K562 (cell line): ENCODE data around the gene HLA-DQB1. TPM values are rescaled to one million over a fixed set of nuclear protein-coding genes. Genes with fewer than 3 reads are reported as not detected.

Source experiments
- ATAC-seq: fragments of 200-7000 bp; cut with Tn5 transposase; 3 replicates; pipeline ENCODE4 v1.9.1; 2020; ENCODE audit warnings: moderate library complexity
- BruUV-seq: library from RNA; stranded (reverse); fragments of 400-500 nt; replicated peaks from 2 replicates; lab custom pipeline; 2021; lab: Mats Ljungman, UMichigan
- CTCF ChIA-PET: fragments of 300-600 bp; formaldehyde crosslinking; extraction: SDS; loops from one replicate; lab custom pipeline; 2021; ENCODE audit warnings: low intra/inter-chr PET ratio; lab: Yijun Ruan, JAX
- POLR2A ChIA-PET: fragments of 300-600, 350-650 bp; sonication (Branson Sonifier 250); formaldehyde crosslinking; extraction: SDS; loops from one replicate; lab custom pipeline; 2021; ENCODE audit warnings: antibody characterized with exemption, inconsistent platforms; lab: Yijun Ruan, JAX
- DNase-seq, 4 experiments: peaks; one replicate each; pipeline versions ENCODE4 v3.0.0 to v3.0.0-alpha.2; 2011 to 2018; ENCODE audit warnings: low spot score in 3 of 4, mixed read lengths in 3 of 4; ENCODE audit errors: extremely low read depth in 1 of 4
- FAIRE-seq: peaks from 2 replicates; lab custom pipeline; 2011; peaks lifted over from hg19 to GRCh38; lab: Jason Lieb, UNC
- H2AFZ ChIP-seq: 2 replicates; pipeline ENCODE4 v1.6.0; 2011; ENCODE audit warnings: low read depth, low read length, control low read depth, inconsistent platforms
- H3K27ac ChIP-seq: fragments of 200-600 bp; 3 replicates; pipeline ENCODE4 v1.8.0; 2011; ENCODE audit warnings: low read depth, mild to moderate bottlenecking, control low read depth, inconsistent platforms, low read length, moderate library complexity, mixed read lengths; ENCODE audit errors: extremely low read depth
- H3K27me3 ChIP-seq, 2 experiments: fragments of 300-600 bp in 1 of 2; 2 replicates in 1 of 2; 3 replicates in 1 of 2; pipeline versions ENCODE4 v1.6.0 to v1.8.0; 2011; ENCODE audit warnings: inconsistent platforms in 2 of 2, low read length in 2 of 2, mild to moderate bottlenecking in 1 of 2, mixed read lengths in 1 of 2, moderate library complexity in 1 of 2; ENCODE audit not compliant: control insufficient read depth in 2 of 2, insufficient read depth in 2 of 2
- H3K36me3 ChIP-seq: fragments of 300-600 bp; 3 replicates; pipeline ENCODE4 v1.8.0; 2011; ENCODE audit warnings: mild to moderate bottlenecking, low read length, inconsistent platforms; ENCODE audit not compliant: control insufficient read depth, insufficient read depth
- H3K4me1 ChIP-seq, 2 experiments: fragments of 200-600 bp in 1 of 2; replicated peaks in 1 of 2; 2 replicates in 1 of 2; 3 replicates in 1 of 2; pipeline versions ENCODE4 v1.5.1 to v1.8.0; 2011; ENCODE audit warnings: inconsistent platforms in 2 of 2, low read length in 2 of 2, mild to moderate bottlenecking in 1 of 2, mixed read lengths in 1 of 2, moderate library complexity in 1 of 2; ENCODE audit not compliant: control insufficient read depth in 2 of 2, insufficient read depth in 2 of 2
- H3K4me2 ChIP-seq: 2 replicates; pipeline ENCODE4 v1.6.1; 2011; ENCODE audit warnings: low read length, control low read depth, inconsistent platforms, mixed read lengths; ENCODE audit not compliant: insufficient read depth
- H3K4me3 ChIP-seq: fragments of 200-600 bp; sonication (generic), shearing (Covaris generic); 2 replicates; pipeline ENCODE4 v1.5.1; 2016; ENCODE audit warnings: control low read depth, inconsistent platforms
- H3K79me2 ChIP-seq: fragments of 200-600 bp; 3 replicates; pipeline ENCODE4 v1.8.0; 2011; ENCODE audit warnings: low read length, inconsistent platforms; ENCODE audit not compliant: control insufficient read depth, insufficient read depth
- H3K9ac ChIP-seq, 2 experiments: 2 replicates each; pipeline versions ENCODE4 v1.6.0 to v1.6.1; 2011; ENCODE audit warnings: low read depth in 2 of 2, low read length in 2 of 2, control low read depth in 1 of 2, inconsistent platforms in 1 of 2, mild to moderate bottlenecking in 1 of 2, mixed read lengths in 1 of 2; ENCODE audit not compliant: insufficient read depth in 1 of 2
- H3K9me1 ChIP-seq: one replicate; pipeline ENCODE4 v1.6.0; 2011; ENCODE audit warnings: inconsistent platforms, mild to moderate bottlenecking, low read length, moderate library complexity; ENCODE audit not compliant: control insufficient read depth, insufficient read depth
- H3K9me3 ChIP-seq: replicated peaks from 2 replicates; pipeline ENCODE4 v1.5.1; 2011; ENCODE audit warnings: low read depth, low read length, inconsistent platforms; ENCODE audit not compliant: control insufficient read depth, insufficient read depth
- H4K20me1 ChIP-seq: replicated peaks from 2 replicates; pipeline ENCODE4 v1.6.1; 2011; ENCODE audit warnings: low read length, inconsistent platforms, mixed read lengths; ENCODE audit not compliant: control insufficient read depth, insufficient read depth
- AFF4 ChIP-seq: sonication (generic); formaldehyde crosslinking; IDR thresholded peaks from 2 replicates; pipeline ENCODE4 v1.8.0; 2023; ENCODE audit warnings: mild to moderate bottlenecking, missing genetic modification reagents
- CREB5 ChIP-seq: fragments of 250-450 bp; sonication (Bioruptor Pico); IDR thresholded peaks from 2 replicates; pipeline ENCODE4 v1.5.0; 2020; ENCODE audit warnings: mild to moderate bottlenecking
- PCBP1 ChIP-seq: fragments of 200-400 bp; formaldehyde crosslinking; IDR thresholded peaks from 2 replicates; pipeline ENCODE4 v1.6.1; 2018; ENCODE audit warnings: mild to moderate bottlenecking, low read depth, low read length; ENCODE audit not compliant: poor library complexity, severe bottlenecking
- RFX5 ChIP-seq: IDR thresholded peaks from 2 replicates; pipeline ENCODE4 v1.6.1; 2011; ENCODE audit warnings: low read depth, mild to moderate bottlenecking, improper control_type of control experiment, low read length
- TEAD4 ChIP-seq, 2 experiments: sonication (generic) in 1 of 2; formaldehyde crosslinking in 1 of 2; IDR thresholded peaks; 2 replicates each; pipeline versions ENCODE4 v1.6.1 to v1.8.0; 2012 to 2022; ENCODE audit warnings: borderline replicate concordance in 1 of 2, inconsistent platforms in 1 of 2, low read length in 1 of 2, mild to moderate bottlenecking in 1 of 2, missing genetic modification reagents in 1 of 2
- ZNF197 ChIP-seq: fragments of 200-800 bp; sonication (Bioruptor generic); IDR thresholded peaks from 2 replicates; pipeline ENCODE4 v1.6.1; 2016; ENCODE audit warnings: low read depth, missing genetic modification characterization, missing compliant biosample characterization
- ZZZ3 ChIP-seq: fragments of 450-650 bp; IDR thresholded peaks from 2 replicates; pipeline ENCODE4 v1.6.1; 2016; ENCODE audit warnings: antibody characterized with exemption, mild to moderate bottlenecking, moderate library complexity
- WGBS: fragments of 100-300 bp; shearing (Covaris generic); methylation state at CpG from one replicate; pipeline ENCODE4 v1.1.6; 2016; ENCODE audit warnings: low coverage, mixed read lengths; ENCODE audit not compliant: insufficient coverage; ENCODE audit errors: missing lambda C conversion rate; 5-methylcytosine and 5-hydroxymethylcytosine counted together
- in situ Hi-C: fragments of 300-500 bp; cut with MboI; formaldehyde crosslinking; loops from 4 replicates; pipeline ENCODE4 v1.15.0; 2018; ENCODE audit warnings: inconsistent platforms, mixed read lengths
- intact Hi-C: fragments of 100-400 bp; cut with micrococcal nuclease; formaldehyde crosslinking; loops from 2 replicates; pipeline ENCODE4 v1.14.2; 2022
- polyA plus RNA-seq, 8 experiments: library from polyadenylated mRNA; depleted of rRNA in 4 of 8; stranded (reverse) in 5 of 8; unstranded in 3 of 8; fragments of >200 nt; fragmentation: Nextera tagmentation in 2 of 8; fragmentation: Illumina TruSeq in 1 of 8; extraction: Ambion mirVana in 2 of 8; extraction: Trizol in 1 of 8; gene quantifications; 2 replicates each; pipeline versions ENCODE4 v1.2.1 to v1.2.3, GENCODE V29; 2011 to 2014; ENCODE audit warnings: inconsistent platforms in 1 of 8, missing spikeins in 1 of 8
- total RNA-seq, 7 experiments: library from RNA; depleted of rRNA in 6 of 7; stranded (reverse); fragments of >200 nt in 6 of 7; fragmentation: Illumina TruSeq in 2 of 7; extraction: Trizol in 2 of 7; gene quantifications; 2 replicates each; pipeline versions ENCODE4 v1.2.1 to v1.2.3, GENCODE V29; 2011 to 2021; ENCODE audit warnings: low replicate concordance in 1 of 7

HLA-DQB1 gene
- total and polyA plus RNA-seq, 9 of the 15 experiments (the other 6 are each of a cell fraction or from before 2014, with no cell fraction given) = 0.29 TPM; not detected in 8

- no peak for FAIRE-seq
- no peak for ATAC-seq
- WGBS = 0% methylated on average over 5 of the region's 5 CpGs
- ChIA-PET CTCF (interaction anchor here (0.5 kb wide), 1 partner anchor 107 kb away, joined by 3 read pairs; no protein-coding TSS in a partner anchor), POLR2A (interaction anchor here (0.6 kb wide), 1 partner anchor 71 kb away, joined by 4 read pairs; no protein-coding TSS in a partner anchor)
- Histone ChIP-seq H3K4me2 (no peak overlapping the region), H3K27me3 (0 out of 5 replicates have a peak, but pooled peaks cover 0 to 2% of the 10 kb centered on the region in 2 experiments), H3K9me1 (no peaks in the 10 kb centered on the region), H2AFZ (no peak overlapping the region), H4K20me1 (no peaks in the 10 kb centered on the region), H3K27ac (no peak overlapping the region), H3K79me2 (no peaks in the 10 kb centered on the region), H3K4me1 (no peaks in the 10 kb centered on the region), H3K9me3 (no peaks in the 10 kb centered on the region), H3K9ac (no peak overlapping the region), H3K4me3 (no peak overlapping the region), H3K36me3 (no peaks in the 10 kb centered on the region)
- no TSS peak for BruUV-seq
- in situ Hi-C loops = no loop called here
- DNase-seq = no peak
- intact Hi-C loops = no loop called here
- TF ChIP-seq ZZZ3 (no peak), RFX5 (peak; percentile 91)
Observed at GRCh38 chr6:32689531-32690501, 23.4 kb upstream of the HLA-DQB1 start.

- Histone ChIP-seq H3K4me1 (no peaks in the 10 kb centered on the region), H2AFZ (no peak overlapping the region), H3K4me3 (no peak overlapping the region), H3K36me3 (no peaks in the 10 kb centered on the region), H4K20me1 (no peaks in the 10 kb centered on the region), H3K9me3 (no peaks in the 10 kb centered on the region), H3K79me2 (no peaks in the 10 kb centered on the region), H3K27me3 (0 out of 5 replicates have a peak, but pooled peaks cover 0 to 2% of the 10 kb centered on the region in 2 experiments), H3K9me1 (no peaks in the 10 kb centered on the region), H3K27ac (no peak overlapping the region), H3K9ac (no peak overlapping the region), H3K4me2 (no peak overlapping the region)
- intact Hi-C loops = no loop called here
- ChIA-PET POLR2A (no interaction called here), CTCF (no interaction called here)
- WGBS = 0% methylated on average over 1 of the region's 1 CpG
- FAIRE-seq (no peak), ATAC-seq (no peak), DNase-seq (no peak)
- in situ Hi-C loops = no loop called here
- BruUV-seq = no TSS peak
- TF ChIP-seq ZNF197 (CRISPR knock-in tag) (no peak), RFX5 (0 out of 2 replicates have a peak, but pooled peaks have one; percentile 41), PCBP1 (no peak), AFF4 (CRISPR knock-in tag) (no peak), TEAD4 (IDR thresholded peaks at IDR 0.05; ENCODE audit: low read length) (no peak), TEAD4 (CRISPR knock-in tag; IDR thresholded peaks at IDR 0.05; ENCODE audit: borderline replicate concordance) (no peak), CREB5 (no peak)
Observed at GRCh38 chr6:32685603-32686002, 19.1 kb upstream of the HLA-DQB1 start.
